ENCODE data around the gene CYSRT1.
"Not testable (repeated sequence)": the region's sequence is repeated elsewhere in the genome, so short reads cannot be mapped to it uniquely, and the experiment has no call there.

Gene CYSRT1

DNA sequence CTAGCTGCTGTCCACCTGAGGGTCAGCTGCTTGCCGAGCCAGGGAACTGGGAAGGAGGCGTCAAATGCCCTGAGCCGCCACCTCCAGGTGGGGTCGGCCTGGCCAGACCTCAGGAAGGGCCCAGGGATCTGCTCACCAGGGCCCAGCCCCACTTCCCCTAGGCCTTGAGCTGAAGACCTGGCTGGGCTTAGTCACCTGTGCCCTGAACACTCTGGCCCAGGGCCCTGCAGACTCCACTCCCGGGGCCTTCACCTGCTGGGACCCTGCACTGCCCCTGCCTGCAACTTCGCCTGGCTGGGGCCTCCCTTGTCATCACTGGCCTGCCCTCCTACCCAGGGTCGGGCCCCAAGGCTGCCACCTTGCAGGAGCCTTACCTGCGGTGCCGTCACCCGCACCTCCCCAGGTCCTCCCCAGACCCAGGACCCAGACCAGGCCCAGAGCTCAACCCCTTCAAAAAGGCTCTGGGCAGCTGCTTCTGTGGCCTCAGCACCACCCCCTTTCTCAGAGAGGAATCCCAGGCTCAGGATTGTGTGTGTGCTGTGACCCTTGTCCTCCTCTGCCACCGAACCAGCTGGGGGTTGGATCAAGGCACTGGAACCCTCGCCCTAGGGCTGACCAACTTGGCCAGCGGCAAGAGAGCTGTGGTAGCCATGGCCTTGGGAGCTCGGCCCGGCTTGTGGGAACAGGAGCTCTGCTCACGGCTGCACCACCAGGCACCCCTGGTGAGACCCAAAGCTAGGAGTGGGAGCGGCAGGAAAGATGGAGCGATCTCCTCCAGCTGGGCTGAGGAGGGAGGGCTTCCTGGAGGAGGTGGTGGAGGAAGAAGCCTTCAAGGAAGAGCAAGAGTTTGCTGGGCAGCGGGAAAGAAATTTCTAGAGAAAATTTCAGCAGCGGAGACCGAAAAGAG is 29.0 kb downstream of the CYSRT1 start:
- no peak for DNase-seq

DNA sequence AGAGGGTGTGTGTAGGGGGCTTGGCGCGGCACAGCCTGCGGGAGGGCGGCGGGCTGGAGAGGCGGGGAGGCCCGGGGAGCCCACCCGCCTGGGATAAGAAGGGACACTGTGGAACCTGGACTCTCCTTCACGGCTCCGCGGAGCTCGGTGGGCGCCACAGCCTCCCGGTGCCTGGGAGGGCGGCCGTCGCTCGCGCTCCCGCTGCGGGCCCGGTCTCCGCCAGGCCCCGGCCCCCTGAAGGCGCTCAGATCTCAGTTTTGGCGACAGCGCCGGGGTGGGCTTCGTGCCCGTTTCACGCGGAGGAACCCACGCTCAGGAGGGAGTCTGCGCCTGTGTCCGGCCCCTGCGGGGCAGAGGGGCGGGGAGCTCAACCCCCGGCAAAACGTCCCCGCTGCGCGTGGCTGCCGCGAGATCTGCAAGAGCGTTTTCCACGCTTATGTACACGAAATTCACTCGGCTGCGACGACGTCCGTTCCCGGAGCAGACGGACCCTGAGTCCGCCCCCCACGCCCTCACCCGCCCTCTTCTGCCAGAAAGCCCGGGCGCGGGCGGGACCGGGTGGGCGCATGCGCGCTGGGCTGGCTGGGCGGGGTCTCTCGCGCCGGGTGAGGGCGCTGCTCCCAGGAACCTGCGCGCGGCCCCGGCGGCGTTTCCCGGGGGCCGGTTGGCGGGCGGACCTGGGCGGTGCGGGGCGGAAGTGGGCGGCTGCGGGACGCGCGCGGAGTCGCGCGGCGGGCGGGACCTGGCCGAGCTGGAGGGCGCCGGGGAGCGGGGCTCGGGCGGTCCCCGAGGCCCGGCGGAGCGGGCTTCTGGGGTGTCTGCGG is 29.9 kb downstream of the CYSRT1 start, which contains the start of gene NELFB:
NELFB (plus strand) TSS at position 704 of the 824 bp plus-strand sequence.
- DNase-seq: peak; percentile 85

DNA sequence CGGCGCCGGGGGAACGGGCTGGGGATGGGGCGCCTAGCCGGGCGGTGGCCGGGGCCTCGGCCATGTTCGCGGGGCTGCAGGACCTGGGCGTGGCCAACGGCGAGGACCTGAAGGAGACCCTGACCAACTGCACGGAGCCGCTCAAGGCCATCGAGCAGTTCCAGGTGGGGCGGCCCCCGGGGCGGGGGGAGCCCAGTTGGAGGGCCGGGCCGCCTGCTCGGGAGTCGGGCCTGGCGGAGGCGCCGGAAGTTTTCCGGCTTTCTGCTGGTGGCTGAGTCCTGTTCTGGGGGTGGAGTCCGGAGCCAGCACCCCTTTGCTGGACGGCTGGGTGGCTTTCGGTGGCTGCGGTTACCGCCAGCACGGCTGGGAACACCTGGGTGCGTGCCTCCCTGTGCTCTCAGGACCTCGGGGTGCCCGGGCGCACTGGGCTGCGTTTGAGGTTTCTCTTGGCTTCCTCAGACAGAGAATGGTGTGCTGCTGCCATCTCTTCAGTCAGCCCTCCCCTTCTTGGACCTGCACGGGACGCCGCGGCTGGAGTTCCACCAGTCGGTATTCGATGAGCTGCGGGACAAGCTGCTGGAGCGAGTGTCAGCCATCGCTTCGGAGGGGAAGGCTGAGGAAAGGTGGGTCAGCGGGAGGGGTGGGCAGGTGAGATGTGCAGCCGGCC is 30.6 kb downstream of the CYSRT1 start:
- no peak for DNase-seq

DNA sequence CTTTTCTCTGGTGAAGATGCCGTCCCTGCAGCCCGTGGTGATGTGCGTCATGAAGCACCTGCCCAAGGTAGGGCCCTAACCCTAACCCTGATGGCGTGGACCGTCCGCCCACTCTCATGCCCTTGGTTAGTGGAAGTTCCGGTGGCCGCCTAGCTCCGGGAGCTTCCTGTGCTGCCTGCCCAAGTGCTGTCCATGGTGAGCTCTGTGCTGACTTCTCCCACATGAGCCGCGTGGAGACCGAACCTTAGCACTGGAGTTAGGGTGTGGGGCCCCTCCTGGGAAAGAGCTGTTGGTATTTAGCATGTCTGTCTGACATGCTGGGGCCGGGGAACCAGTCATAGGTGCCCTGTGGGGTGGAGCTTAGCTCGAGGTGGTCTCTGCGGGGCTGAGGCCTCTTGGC is 31.4 kb downstream of the CYSRT1 start:
- no peak for DNase-seq

DNA sequence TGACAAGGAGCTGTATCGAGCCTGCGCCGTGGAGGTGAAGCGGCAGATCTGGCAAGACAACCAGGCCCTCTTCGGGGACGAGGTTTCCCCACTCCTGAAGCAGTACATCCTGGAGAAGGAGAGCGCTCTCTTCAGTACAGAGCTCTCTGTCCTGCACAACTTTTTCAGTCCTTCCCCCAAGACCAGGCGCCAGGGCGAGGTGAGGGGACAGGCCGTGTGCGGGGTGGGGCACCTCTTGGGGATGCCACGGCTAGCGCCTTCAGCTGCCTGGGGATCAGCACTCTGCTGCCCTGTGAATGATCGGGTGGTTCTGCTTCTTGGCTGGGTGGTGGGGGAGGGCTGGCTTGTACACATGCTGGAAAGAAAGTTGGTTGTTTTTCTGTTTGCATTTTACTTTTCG is 31.9 kb downstream of the CYSRT1 start:
- DNase-seq: no peak

DNA sequence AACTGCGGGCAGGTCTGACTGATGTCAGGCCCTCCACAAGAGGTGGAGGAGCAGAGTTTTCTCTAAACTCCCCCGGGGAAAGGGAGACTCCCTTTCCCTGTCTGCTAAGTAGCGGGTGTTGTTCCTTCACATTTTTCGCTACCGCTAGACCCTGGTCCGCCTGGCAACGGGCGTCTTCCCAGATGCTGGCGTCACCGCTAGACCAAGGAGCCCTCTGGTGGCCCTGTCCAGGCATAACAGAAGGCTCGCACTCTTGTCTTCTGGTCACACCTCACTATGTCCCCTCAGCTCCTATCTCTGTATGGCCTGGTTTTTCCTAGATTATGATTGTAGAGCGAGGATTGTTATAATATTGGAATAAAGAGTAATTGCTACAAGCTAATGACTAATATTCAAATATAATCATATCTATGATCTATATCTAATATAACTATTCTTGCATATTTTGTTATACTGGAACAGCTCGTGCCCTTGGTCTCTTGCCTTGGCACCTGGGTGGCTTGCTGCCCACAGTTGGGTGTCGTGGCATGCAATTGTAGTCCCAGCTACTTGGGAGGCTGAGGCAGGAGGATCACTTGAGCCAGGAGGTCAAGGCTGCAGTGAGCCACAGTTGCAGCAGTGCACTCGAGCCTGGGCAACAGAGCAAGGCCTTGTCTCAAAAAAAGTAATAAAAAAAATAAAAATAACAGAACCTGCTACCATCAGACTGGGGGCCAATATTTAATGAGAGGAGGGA is 37.4 kb downstream of the CYSRT1 start:
- not testable (repeated sequence) for DNase-seq

DNA sequence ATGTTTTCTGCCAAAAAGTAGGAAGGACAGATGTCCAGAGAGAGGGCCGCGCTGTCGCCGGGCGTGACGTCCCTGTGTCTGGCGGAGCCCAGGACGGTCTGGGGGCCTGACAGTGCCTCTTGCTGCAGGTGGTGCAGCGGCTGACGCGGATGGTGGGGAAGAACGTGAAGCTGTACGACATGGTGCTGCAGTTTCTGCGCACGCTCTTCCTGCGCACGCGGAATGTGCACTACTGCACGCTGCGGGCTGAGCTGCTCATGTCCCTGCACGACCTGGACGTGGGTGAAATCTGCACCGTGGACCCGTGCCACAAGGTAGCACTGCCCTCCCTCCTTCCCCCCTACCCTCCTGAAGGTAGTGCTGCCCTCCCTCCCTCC is 37.9 kb downstream of the CYSRT1 start:
- no peak for DNase-seq

DNA sequence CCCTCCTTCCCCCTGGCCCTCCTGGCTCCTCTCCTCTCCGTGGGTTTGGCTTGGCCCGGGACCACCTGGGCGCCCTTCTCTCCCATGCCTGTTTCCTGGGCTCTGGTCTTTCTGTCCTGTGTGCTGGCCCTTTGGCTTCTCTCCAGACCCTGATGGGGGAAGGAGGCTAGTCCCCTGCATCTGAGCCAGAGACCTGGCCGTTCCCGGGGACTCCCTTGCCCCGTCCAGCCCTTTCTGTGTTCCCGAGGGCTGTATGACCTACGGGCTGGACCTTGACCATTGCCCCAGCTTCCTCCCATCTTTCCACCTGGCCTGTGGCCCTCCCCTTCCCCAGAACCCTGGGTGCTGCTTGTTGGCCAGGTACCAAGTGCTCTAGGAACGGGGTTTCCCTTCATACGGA is 38.5 kb downstream of the CYSRT1 start:
- no peak for DNase-seq

DNA sequence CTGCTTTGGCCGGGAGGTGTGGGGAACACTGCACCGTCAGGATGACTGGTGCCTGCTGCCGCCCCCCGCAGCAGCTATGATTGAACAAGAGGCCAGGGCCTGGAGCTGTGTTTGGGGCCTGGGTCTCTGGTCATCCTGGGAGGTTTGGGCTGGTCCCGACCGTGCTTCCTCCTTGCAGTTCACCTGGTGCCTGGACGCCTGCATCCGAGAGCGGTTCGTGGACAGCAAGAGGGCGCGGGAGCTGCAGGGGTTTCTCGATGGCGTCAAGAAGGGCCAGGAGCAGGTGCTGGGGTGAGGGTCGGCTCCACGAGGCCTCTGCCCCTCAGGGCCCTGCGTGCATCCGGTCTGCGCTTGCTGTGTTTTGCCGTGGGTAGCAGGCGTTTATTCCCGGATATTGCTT is 39.1 kb downstream of the CYSRT1 start:
- DNase-seq: no peak

DNA sequence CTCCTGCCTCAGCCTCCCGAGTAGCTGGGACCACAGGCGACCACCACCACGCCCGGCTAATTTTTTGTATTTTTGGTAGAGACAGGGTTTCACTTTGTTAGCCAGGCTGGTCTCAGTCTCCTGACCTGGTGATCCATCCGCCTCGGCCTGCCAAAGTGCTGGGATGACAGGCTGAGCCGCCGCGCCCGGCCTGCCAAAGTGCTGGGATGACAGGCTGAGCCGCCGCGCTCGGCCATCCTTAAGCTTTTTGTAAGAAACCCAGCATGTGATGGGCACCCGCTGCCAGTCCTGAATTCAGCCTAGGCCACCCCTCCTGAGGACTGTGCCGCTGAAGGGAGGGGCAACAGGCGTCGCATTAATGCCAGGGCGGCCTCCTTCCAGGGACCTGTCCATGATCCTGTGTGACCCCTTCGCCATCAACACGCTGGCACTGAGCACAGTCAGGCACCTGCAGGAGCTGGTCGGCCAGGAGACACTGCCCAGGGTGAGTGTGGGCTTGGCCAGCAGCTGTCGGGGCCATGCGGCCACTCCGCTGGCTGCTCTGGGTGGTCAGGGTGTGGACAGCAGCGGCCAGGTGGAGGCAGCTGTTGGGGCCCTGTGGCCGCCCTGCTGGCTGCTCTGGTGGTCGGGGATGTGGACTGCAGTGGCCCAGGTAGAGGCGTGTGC is 40.7 kb downstream of the CYSRT1 start:
- DNase-seq: no peak

DNA sequence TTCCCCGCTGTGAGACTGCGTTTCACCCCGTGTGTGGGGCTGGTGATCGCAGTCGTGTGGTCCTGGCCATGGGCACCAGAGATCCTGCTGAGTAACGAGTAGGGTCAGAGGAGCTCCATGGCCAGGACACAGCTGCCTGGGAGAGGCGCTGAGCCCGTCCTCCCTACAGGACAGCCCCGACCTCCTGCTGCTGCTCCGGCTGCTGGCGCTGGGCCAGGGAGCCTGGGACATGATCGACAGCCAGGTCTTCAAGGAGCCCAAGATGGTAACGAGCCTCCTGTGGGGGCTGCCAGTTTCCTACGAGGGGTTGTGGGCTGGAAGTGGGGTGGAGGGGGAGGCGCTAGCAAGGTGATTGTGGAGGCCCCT is 41.2 kb downstream of the CYSRT1 start:
- no peak for DNase-seq

DNA sequence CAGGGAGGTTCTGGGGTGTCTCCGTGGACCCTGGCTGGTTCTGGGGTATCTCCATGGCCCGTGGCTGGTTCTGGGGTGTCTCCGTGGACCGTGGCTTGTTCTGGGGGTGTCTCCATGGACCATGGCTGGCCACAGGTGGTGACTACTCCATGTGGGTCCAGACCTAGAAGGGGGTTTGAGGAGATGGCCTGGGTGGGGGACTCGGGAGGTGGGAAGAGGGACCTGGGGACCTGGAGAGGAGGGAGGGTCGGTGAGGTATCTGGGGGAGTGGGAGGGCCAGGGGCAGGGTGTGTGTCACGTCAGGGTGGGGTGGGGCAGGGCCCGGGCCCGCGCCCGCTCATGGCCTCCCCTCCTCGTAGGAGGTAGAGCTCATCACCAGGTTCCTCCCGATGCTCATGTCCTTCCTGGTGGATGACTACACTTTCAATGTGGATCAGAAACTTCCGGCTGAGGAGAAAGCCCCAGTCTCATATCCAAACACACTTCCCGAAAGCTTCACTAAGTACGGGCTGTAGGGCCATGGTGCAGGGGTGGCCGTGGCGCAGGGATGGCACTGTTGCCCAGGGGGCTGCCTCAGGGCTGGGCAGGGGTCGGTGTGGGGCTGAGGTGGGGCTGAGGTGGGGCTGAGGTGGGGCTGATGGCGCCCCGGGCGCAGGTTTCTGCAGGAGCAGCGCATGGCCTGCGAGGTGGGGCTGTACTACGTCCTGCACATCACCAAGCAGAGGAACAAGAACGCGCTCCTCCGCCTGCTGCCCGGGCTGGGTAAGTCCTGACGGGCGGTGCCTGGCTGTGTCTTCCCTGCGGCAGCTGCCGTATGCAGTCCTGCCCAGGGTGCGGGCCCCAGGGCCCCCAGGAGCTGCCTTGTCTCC is 41.8 kb downstream of the CYSRT1 start:
- DNase-seq: no peak

DNA sequence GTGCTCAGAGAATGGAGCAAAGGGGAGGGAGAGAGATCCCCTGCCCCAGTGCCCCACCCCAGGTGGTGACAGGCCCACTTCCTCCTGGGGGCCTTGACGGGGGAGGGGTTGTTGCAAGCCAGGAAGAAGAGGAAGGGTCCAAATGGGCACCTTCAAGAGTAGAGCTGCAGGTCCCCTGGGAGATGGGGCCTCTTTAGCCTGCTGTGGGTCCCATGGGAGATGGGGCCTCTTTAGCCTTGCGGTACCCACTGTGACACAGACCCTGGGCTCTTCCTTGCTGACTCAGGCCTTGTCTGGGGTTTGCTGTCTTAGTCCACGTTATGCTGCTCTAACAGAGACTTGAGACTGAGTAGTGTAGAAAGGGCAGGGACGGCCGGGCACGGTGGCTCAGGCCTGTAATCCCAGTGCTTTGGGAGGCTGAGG is 43.0 kb downstream of the CYSRT1 start:
- DNase-seq: no peak

DNA sequence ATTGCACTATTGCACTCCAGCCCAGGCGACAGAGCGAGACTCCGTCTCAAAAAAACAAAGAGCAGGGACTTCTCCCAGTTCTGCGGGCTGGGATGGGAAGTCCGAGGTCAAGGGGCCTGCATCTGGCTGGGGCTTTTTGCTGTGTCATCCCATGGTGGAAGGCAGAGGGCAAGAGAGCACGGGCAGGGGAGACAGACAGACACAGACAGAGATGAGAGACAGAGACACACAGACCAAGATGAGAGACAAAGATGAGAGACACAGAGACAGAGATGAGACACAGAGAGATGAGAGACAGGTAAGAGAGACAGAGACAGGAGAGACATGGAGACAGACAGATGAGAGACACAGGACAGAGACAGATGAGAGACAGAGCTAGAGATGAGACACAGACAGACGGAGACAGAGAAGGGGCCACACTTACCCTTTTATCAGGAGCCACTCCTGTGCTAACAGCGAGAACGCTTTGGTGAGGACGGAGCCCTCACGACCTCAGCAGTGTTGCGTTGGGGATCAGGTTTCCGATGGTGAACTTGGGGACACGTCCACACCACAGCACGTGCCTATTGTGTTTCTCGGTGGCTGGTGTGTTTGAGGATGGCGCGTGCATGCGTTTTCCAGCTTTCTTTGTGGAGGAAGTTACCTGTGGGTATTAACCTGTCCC is 43.7 kb downstream of the CYSRT1 start:
- DNase-seq: no peak

DNA sequence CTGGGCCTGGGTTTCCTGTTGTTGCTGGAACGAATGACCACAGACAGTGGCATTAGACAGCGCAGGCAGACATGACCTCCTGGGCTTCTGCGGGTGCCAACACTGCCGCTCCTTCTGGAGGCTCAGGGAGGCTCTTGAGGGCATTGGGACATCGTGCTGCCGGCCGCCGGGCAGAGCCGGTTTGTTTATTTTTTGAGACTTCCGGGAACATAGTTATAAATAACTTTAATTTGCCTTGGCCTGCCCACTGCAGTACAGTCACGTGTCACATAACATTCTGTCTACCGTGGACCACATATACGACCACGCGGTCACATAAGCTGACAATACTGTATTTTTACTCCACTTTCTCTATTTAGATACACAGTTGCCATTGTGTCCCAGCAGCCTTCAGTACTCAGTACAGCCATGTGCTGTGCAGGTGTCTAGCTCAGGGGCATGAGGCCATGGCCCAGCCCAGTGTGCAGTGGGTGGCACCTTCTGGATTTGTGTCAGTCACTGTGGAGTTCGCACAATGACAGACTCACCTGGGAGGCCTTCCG is 44.3 kb downstream of the CYSRT1 start:
- DNase-seq: no peak

DNA sequence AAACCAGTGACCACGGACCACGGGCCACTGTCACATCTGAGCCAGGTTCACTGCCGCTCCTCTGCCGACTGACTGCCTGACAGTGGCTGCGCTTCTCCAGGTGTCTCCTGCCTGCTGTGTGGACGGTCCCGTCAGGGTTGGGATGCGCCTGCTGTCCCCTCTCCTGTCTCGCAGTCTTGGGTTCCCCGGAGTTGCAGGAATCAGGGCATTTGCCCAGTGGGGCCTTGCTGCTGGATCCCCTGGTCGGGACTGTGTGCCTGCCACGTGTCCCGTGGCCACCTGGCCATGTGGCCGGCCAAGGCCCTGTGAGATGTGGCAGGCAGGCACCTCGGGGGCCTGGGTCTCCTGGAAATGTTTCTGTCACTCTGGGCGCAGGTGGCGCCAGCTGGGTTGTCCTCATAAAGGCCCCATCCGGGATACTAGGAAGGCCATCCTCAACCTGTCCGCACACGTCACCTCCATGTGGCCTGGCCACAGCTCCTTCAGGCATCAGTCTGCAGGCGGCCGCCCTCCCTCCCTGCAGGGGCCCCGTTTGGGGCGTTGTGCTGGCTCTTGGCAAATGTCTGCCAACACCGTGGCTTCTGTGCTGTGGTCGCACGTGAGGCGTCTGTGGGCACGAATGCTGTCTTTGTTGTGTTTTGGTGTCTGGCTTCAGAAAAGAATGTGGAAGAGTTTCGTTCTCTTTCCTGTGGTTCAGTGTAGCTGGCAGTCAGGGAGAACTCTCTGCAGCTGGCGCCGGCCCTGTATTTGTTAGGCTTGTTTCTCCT is 46.1 kb downstream of the CYSRT1 start:
- DNase-seq: no peak

DNA sequence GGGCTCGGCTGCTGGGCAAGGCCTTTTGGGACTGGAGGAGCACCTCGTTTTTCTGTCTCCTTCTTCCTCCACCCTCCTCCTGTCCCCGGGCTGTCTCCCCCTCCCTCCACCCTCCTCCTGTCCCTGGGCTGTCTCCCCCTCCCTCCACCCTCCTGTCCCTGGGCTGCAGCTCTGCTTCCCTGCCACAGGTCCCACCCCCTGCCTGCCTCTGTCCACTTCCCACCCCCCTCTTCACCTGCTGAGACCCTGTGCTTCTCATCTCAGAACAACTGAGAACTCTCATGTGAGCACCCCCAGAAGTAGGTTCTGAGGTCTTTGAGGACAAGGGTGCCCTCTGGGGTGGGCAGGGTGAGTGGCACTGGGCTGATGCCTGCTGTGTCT is 46.7 kb downstream of the CYSRT1 start:
- no peak for DNase-seq

DNA sequence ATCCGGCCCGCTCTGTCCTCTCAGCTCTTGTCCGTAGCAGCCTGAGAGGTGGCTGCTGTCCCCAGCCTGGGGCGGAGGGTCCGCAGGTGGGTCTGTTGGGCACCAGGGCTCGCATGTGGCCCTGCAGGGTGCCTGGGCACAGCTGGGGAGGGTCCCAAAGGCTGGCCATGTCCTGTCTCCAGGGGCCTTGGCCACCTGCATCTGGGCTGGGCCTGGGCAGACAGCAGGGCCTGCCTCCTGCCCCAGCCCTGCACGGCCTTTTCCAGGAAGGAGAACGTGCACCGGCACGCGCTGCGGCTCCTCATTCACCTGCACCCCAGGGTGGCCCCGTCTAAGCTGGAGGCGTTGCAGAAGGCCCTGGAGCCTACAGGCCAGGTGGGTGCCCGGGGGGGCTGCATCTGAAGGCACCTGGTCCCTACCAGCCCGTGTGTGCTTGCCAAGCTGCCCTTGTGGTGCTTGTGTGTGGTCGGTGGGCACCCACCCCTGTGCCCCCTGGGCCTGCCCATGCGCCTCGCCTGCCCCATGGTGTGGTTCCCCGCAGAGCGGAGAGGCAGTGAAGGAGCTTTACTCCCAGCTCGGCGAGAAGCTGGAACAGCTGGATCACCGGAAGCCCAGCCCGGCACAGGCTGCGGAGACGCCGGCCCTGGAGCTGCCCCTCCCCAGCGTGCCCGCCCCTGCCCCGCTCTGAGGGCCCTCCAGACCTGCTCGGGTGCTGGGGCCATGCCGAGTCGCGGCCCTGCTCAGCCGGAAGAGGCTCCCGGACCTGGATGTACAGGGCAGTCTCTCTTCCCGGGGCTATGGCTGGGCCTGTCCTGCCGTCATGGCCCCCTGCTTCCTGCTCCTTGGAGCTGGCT is 47.5 kb downstream of the CYSRT1 start:
- no peak for DNase-seq

DNA sequence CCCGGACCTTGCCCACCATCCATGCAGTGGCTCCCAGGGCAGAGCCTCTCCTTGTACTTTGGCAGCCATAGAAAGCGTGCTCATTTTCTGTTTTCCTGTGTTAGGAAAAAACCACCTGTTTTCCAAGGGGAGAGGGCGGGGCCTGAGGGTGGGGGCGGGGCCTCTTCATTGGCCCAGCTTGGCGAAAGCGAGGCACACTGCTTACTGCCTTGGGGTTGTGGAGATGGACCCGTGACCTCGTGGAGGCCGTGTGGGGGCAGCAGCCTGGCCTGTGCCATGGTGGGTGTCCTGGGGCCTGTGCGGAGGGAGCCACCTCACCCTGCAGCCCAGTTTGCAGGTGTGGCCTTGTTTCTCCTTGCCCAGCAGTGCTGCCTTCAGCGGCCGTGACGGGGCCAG is 48.1 kb downstream of the CYSRT1 start:
- no peak for DNase-seq

Data from GOT3 (cell line).